Mesothelial cell of epicardium (in vitro differentiated cells): Measurements from ENCODE around the gene TAS1R1. TPM values are rescaled to one million over a fixed set of nuclear protein-coding genes. Genes with fewer than 3 reads are reported as not detected.

ENCODE experiments used
- DNase-seq, 2 experiments: peaks; one replicate each; pipeline ENCODE4 v3.0.0; 2021; ENCODE audit warnings: low spot score in 2 of 2; ENCODE audit not compliant: unreplicated experiment in 2 of 2
- H3K27ac Mint-ChIP-seq: 2 replicates; pipeline ENCODE4 v1.8.0; 2021; ENCODE audit warnings: mixed read lengths
- H3K27me3 Mint-ChIP-seq: 2 replicates; pipeline ENCODE4 v1.8.0; 2021; ENCODE audit warnings: low read depth, mixed read lengths
- H3K36me3 Mint-ChIP-seq: 2 replicates; pipeline ENCODE4 v1.8.0; 2021; ENCODE audit warnings: mixed read lengths
- H3K4me1 Mint-ChIP-seq: 2 replicates; pipeline ENCODE4 v1.8.0; 2021; ENCODE audit warnings: mixed read lengths
- H3K4me3 Mint-ChIP-seq: 2 replicates; pipeline ENCODE4 v1.8.0; 2021; ENCODE audit warnings: mild to moderate bottlenecking, moderate library complexity, mixed read lengths
- H3K9me3 Mint-ChIP-seq: 2 replicates; pipeline ENCODE4 v1.8.0; 2021; ENCODE audit warnings: mixed read lengths
- total RNA-seq: library from RNA; stranded (reverse); gene quantifications from 3 replicates; pipeline ENCODE4 v1.2.1, GENCODE V29; 2021
- TF ChIP-seq, protein P1 (sequence below): fragments of 200-600 bp; sonication (generic); IDR thresholded peaks from one replicate; pipeline ENCODE4 v1.5.0; 2021; ENCODE audit warnings: antibody characterized with exemption; ENCODE audit not compliant: unreplicated experiment

TAS1R1 gene
- total RNA-seq, 1 donor from 2014 or later, result not detected

DNA sequence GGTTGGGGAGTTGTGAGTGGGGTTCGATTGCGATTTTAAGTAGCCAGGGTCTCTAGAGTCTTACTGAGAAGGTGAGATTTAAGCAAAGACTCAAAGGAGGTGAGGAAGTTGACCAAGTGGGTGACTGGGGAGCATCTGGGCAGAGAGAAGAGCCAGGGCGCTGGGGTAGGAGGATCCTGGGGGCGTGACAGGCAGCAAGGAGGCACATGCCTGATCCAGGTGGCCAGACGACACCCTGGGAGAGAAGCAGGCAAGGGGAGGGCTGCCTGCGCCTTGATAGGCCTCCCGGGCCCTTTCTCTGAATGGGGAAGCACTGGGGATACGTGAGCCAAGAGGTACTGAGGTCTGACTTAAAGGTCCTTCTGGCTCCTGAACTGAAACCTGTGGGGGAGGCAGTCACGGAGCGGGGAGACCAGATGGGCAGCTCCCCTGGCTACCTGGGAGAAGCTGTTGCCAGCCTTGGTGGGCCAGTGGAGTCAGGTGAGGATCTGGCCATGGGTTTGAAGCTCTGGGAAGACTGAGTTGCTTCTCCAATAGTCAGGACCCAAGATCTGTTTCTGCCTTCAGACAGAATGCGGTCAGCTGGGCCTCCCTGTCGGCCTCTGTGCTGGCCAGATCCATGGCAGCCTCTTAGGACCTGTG, 30.1 kb downstream of the TAS1R1 start:
- H3K27ac Mint-ChIP-seq, result no peak overlapping the region

DNA sequence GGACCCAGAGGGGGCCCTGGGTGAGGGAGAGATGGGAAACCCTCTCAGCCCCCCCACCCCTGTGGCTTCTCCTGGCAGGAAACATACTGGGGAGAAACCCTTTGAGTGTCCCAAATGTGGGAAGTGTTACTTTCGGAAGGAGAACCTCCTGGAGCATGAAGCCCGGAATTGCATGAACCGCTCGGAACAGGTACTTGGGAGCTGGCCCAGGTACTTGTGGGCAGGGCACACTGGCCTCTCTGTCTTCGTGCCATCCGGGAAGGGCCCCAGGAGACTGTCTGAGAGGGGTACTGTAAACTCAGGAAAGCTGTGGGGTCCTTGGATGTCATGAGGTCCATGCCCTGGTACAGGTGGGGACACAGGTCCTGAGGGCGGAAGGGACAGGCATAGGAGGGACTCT, 30.7 kb downstream of the TAS1R1 start:
- H3K4me1 Mint-ChIP-seq, result peaks cover 10% of the 10 kb centered on the region
- TF ChIP-seq, protein P1, sequence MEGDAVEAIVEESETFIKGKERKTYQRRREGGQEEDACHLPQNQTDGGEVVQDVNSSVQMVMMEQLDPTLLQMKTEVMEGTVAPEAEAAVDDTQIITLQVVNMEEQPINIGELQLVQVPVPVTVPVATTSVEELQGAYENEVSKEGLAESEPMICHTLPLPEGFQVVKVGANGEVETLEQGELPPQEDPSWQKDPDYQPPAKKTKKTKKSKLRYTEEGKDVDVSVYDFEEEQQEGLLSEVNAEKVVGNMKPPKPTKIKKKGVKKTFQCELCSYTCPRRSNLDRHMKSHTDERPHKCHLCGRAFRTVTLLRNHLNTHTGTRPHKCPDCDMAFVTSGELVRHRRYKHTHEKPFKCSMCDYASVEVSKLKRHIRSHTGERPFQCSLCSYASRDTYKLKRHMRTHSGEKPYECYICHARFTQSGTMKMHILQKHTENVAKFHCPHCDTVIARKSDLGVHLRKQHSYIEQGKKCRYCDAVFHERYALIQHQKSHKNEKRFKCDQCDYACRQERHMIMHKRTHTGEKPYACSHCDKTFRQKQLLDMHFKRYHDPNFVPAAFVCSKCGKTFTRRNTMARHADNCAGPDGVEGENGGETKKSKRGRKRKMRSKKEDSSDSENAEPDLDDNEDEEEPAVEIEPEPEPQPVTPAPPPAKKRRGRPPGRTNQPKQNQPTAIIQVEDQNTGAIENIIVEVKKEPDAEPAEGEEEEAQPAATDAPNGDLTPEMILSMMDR, result no peak
- no peak overlapping the region for H3K4me3 Mint-ChIP-seq
- no peaks in the 10 kb centered on the region for H3K9me3 Mint-ChIP-seq
- no peak for DNase-seq
- no peaks in the 10 kb centered on the region for H3K27me3 Mint-ChIP-seq
- H3K36me3 Mint-ChIP-seq, result no peaks in the 10 kb centered on the region
- H3K27ac Mint-ChIP-seq, result no peak overlapping the region

More for the DNA sequence above, 30.1 kb downstream of the TAS1R1 start:
- Mint-ChIP-seq H3K4me1 (peaks cover 15% of the 10 kb centered on the region), H3K9me3 (no peaks in the 10 kb centered on the region), H3K4me3 (no peak overlapping the region), H3K36me3 (no peaks in the 10 kb centered on the region), H3K27me3 (no peaks in the 10 kb centered on the region)
- no peak for DNase-seq
- TF ChIP-seq, protein P1, result no peak

DNA sequence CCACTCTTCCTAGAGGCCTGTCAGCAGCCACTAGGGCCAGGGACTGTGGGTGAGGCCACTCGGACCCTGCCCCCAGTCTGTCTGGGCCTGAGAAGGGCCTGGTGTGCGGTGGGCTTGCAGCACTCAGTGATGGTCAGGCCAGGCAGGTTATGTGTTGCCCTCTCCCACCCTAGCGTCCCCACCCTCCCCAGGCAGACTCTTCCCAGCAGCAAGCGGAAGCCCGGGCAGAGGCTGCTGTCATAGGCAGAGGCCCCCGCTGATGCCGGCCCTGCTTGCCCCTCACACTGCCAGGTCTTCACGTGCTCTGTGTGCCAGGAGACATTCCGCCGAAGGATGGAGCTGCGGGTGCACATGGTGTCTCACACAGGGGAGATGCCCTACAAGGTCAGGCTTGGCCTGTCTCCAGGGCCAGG, 31.3 kb downstream of the TAS1R1 start:
- DNase-seq, result no peak

DNA sequence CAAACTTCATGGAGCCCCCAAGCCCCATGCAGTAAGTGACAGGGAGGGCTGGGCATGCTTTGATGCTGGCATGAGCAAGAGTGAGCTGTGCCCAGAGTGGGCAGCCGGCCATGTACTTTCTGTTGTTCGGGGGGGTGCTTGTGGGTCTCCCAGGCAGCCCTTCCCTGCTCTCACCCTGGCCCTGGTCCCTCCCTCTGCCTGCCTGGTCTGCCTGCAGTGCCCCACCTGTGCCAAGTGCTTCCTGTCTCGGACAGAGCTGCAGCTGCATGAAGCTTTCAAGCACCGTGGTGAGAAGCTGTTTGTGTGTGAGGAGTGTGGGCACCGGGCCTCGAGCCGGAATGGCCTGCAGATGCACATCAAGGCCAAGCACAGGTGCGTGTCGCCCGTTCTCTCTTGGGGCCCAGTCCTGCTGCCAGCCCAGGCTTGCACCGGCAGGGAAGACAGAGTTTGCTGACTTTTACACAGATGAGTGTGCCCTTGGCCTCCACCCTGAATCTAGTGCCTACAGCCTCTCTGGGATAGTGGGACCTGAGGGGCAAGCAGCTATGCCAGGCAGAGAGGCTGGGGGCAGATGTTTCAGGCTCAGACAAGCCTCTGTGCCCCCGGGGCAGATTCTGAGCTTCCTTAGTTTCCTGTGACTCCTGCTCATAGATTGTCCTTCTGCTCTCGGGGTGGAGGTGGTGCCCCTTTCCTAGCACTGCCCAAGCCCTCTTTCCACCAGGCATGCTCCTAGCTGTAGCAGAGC, 32.3 kb downstream of the TAS1R1 start:
- no peaks in the 10 kb centered on the region for H3K27me3 Mint-ChIP-seq
- H3K4me1 Mint-ChIP-seq, result peaks cover 1% of the 10 kb centered on the region
- no peak overlapping the region for H3K27ac Mint-ChIP-seq
- no peaks in the 10 kb centered on the region for H3K36me3 Mint-ChIP-seq
- no peak overlapping the region for H3K4me3 Mint-ChIP-seq
- no peak for DNase-seq
- TF ChIP-seq, protein P1, result no peak
- H3K9me3 Mint-ChIP-seq, result no peaks in the 10 kb centered on the region

More for the DNA sequence above, 31.3 kb downstream of the TAS1R1 start:
- H3K27ac Mint-ChIP-seq, result no peak overlapping the region
- no peaks in the 10 kb centered on the region for H3K36me3 Mint-ChIP-seq
- no peak overlapping the region for H3K4me3 Mint-ChIP-seq
- TF ChIP-seq, protein P1, result no peak
- no peaks in the 10 kb centered on the region for H3K27me3 Mint-ChIP-seq
- peaks cover 7% of the 10 kb centered on the region for H3K4me1 Mint-ChIP-seq
- no peaks in the 10 kb centered on the region for H3K9me3 Mint-ChIP-seq

DNA sequence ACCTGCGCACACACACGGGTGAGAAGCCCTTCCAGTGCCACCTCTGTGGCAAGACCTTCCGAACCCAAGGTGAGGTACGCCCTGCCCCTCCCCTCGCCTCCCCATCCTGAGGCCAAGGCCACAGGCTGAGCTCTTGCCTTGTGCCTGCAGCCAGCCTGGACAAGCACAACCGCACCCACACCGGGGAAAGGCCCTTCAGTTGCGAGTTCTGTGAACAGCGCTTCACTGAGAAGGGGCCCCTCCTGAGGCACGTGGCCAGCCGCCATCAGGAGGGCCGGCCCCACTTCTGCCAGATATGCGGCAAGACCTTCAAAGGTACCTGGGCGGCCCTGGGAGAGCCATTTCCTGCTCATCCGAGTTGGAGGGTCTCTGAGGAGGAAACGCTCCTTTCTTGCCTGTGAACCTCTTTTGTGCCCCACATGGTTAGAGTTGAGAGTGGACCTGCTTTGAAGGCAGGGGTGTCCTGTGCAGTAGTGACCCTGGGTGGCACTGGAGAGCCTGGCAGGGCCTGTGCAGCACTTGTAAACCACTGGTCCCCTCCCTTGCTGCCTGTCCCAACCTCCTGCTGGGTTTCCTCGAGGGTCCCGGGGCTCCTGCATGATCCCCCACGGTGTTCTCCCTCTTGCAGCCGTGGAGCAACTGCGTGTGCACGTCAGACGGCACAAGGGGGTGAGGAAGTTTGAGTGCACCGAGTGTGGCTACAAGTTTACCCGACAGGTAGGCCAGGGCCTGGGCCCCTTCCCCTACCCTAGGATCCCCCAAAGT, 33.2 kb downstream of the TAS1R1 start:
- Mint-ChIP-seq H3K9me3 (no peaks in the 10 kb centered on the region), H3K27ac (no peak overlapping the region), H3K27me3 (no peaks in the 10 kb centered on the region), H3K4me3 (no peak overlapping the region), H3K36me3 (no peaks in the 10 kb centered on the region), H3K4me1 (no peaks in the 10 kb centered on the region)
- TF ChIP-seq, protein P1, result no peak
- DNase-seq, result no peak
